NCI-H1417 treated with DMSO at 0.1 percent for 48 hours (cell line): ENCODE results near the gene VEGFA.

Experiments used
- DNase-seq: peaks from one replicate; lab custom pipeline; 2025; lab: John Stamatoyannopoulos, UW

Gene VEGFA

GRCh38 chr6:43738877-43739641 lies 31.0 kb upstream of the VEGFA start:
- no peak for DNase-seq

- DNase-seq: no peak
Measured at GRCh38 chr6:43739642-43740091, 30.3 kb upstream of the VEGFA start.

GRCh38 chr6:43740321-43740960 lies 29.6 kb upstream of the VEGFA start:
- no peak for DNase-seq

- DNase-seq: no peak
Measured at GRCh38 chr6:43740961-43741764, 28.8 kb upstream of the VEGFA start.

- no peak for DNase-seq
Measured at GRCh38 chr6:43741829-43742228, 28.2 kb upstream of the VEGFA start.

- no peak for DNase-seq
Measured at GRCh38 chr6:43742285-43742684, 27.7 kb upstream of the VEGFA start.

- DNase-seq: no peak
Measured at GRCh38 chr6:43742931-43743632, 26.9 kb upstream of the VEGFA start.

- DNase-seq: no peak
Measured at GRCh38 chr6:43743682-43744381, 26.2 kb upstream of the VEGFA start.

- DNase-seq: no peak
Measured at GRCh38 chr6:43744491-43744890, 25.5 kb upstream of the VEGFA start.

- no peak for DNase-seq
Measured at GRCh38 chr6:43744931-43745727, 24.9 kb upstream of the VEGFA start.

- no peak for DNase-seq
Measured at GRCh38 chr6:43746071-43746470, 23.9 kb upstream of the VEGFA start.

- no peak for DNase-seq
Measured at GRCh38 chr6:43746613-43747102, 23.4 kb upstream of the VEGFA start.

GRCh38 chr6:43747784-43748183 lies 22.2 kb upstream of the VEGFA start:
- no peak for DNase-seq

- DNase-seq: no peak
Measured at GRCh38 chr6:43748765-43749164, 21.2 kb upstream of the VEGFA start.

- DNase-seq: no peak
Measured at GRCh38 chr6:43749461-43749860, 20.6 kb upstream of the VEGFA start.

- no peak for DNase-seq
Measured at GRCh38 chr6:43750622-43751021, 19.4 kb upstream of the VEGFA start.

- DNase-seq: no peak
Measured at GRCh38 chr6:43753570-43754183, 16.3 kb upstream of the VEGFA start.

- DNase-seq: no peak
Measured at GRCh38 chr6:43757966-43758616, 11.9 kb upstream of the VEGFA start.

- DNase-seq: no peak
Measured at GRCh38 chr6:43758617-43759050, 11.4 kb upstream of the VEGFA start.
